SKM-1 (cell line): ENCODE measurements around the gene FZD2.
"Not testable (repeated sequence)": the region's sequence is repeated elsewhere in the genome, so short reads cannot be mapped to it uniquely, and the experiment has no call there.

Source experiments
- DNase-seq: peaks from one replicate; lab custom pipeline; 2025; ENCODE audit not compliant: unreplicated experiment; lab: John Stamatoyannopoulos, UW

FZD2 gene

GRCh38 chr17:44575403-44575802 lies 18.1 kb downstream of the FZD2 start:
- DNase-seq, result no peak

GRCh38 chr17:44578947-44579346 lies 21.7 kb downstream of the FZD2 start:
- no peak for DNase-seq

GRCh38 chr17:44581868-44582267 lies 24.6 kb downstream of the FZD2 start:
- no peak for DNase-seq

- DNase-seq, result no peak
Observed at GRCh38 chr17:44584443-44584842, 27.2 kb downstream of the FZD2 start.

- no peak for DNase-seq
Observed at GRCh38 chr17:44585315-44585714, 28.0 kb downstream of the FZD2 start.

GRCh38 chr17:44587339-44587738 lies 30.1 kb downstream of the FZD2 start:
- no peak for DNase-seq

GRCh38 chr17:44589316-44590071 lies 32.2 kb downstream of the FZD2 start:
- no peak for DNase-seq

GRCh38 chr17:44590072-44590462 lies 32.8 kb downstream of the FZD2 start:
- DNase-seq, result not testable (repeated sequence)

- not testable (repeated sequence) for DNase-seq
Observed at GRCh38 chr17:44590762-44591161, 33.5 kb downstream of the FZD2 start.

GRCh38 chr17:44591206-44591605 lies 33.9 kb downstream of the FZD2 start:
- no peak for DNase-seq

- DNase-seq, result no peak
Observed at GRCh38 chr17:44593156-44593555, 35.9 kb downstream of the FZD2 start.

- DNase-seq, result no peak
Observed at GRCh38 chr17:44595216-44595775, 38.0 kb downstream of the FZD2 start.

- DNase-seq, result no peak
Observed at GRCh38 chr17:44598329-44598728, 41.0 kb downstream of the FZD2 start.

GRCh38 chr17:44598932-44599297 lies 41.6 kb downstream of the FZD2 start:
- DNase-seq, result no peak

- DNase-seq, result no peak
Observed at GRCh38 chr17:44599298-44600175, 42.3 kb downstream of the FZD2 start.

GRCh38 chr17:44601539-44601938 lies 44.3 kb downstream of the FZD2 start:
- no peak for DNase-seq

- DNase-seq, result no peak
Observed at GRCh38 chr17:44601973-44602372, 44.7 kb downstream of the FZD2 start.

- DNase-seq, result no peak
Observed at GRCh38 chr17:44602390-44602789, 45.1 kb downstream of the FZD2 start.

- DNase-seq, result no peak
Observed at GRCh38 chr17:44602970-44603369, 45.7 kb downstream of the FZD2 start.

- DNase-seq, result no peak
Observed at GRCh38 chr17:44604116-44604761, 47.0 kb downstream of the FZD2 start.

GRCh38 chr17:44604768-44605485 lies 47.6 kb downstream of the FZD2 start:
- no peak for DNase-seq
